ENCODE measurements around the gene ERC2. TPM values are rescaled to one million over a fixed set of nuclear protein-coding genes. Genes with fewer than 3 reads are reported as not detected.
A peak's percentile ranks its signal among the peaks of the same experiment; 100 is the strongest.

ERC2 gene
- total RNA-seq, 1 experiment from 2014 or later: 0.59 TPM

DNA sequence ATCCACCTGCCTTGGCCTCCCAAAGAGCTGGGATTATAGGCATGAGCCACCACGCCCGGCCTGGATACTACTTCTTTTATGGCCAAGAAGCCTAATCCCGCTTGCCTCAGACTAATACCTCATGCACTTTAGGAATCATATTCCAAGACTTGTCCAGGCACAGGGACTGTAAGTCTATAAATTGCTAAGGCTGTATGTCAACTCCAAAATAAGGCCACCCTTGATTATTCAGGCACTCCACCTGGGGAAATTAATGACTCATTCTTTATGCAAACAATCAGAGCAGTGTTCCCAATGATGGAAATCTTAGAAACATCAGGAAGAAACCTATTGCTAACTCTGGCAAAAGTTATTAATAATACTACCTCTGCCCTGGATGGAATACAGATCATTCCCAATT is 98.4 kb downstream of the ERC2 start:
- DNase-seq (ENCODE audit: low read depth): no peak

DNA sequence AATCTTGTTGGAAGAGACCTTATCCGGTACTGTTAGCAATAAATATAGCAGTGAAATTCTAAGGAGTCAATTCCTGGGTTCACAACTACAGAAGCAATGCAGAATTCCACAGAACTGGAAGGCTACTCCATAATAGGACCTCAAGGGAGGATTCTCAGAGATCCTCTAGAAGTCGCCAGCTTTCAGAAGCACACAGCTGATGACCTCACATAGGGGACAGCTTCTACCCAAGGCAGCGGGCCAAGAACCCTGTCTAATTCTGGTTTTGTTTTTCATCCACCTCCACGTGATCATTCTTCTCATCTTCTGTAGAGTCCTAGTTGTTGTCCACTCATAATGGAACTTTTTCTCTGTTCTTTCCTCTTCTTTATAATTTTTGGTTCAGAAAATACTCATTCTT is 99.4 kb downstream of the ERC2 start:
- no peak for DNase-seq (ENCODE audit: low read depth)

DNA sequence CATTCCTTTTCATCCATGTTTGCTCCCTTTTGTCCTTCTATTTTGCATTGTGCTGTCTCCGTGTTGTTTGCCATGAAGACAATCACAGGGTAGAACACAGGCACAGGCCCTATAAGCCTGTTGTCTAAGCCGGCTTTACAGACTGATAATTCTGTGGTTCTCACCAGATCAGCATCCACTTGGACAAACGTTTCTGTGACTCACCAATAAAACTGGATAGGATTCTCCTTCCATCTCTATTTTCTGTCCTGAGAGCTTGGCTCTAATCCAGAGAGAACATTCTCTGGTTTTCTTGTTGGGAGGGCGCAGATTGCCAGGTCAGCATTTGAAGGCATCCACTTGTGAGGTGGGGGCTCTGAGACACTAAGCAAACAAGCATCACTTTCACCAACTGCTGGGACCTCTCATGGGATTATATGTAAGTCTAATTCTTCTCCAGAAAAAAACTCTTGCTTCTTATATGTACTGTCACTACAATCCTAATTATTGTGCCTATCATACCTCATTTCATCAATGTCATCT is 101.6 kb downstream of the ERC2 start:
- DNase-seq (ENCODE audit: low read depth): no peak

DNA sequence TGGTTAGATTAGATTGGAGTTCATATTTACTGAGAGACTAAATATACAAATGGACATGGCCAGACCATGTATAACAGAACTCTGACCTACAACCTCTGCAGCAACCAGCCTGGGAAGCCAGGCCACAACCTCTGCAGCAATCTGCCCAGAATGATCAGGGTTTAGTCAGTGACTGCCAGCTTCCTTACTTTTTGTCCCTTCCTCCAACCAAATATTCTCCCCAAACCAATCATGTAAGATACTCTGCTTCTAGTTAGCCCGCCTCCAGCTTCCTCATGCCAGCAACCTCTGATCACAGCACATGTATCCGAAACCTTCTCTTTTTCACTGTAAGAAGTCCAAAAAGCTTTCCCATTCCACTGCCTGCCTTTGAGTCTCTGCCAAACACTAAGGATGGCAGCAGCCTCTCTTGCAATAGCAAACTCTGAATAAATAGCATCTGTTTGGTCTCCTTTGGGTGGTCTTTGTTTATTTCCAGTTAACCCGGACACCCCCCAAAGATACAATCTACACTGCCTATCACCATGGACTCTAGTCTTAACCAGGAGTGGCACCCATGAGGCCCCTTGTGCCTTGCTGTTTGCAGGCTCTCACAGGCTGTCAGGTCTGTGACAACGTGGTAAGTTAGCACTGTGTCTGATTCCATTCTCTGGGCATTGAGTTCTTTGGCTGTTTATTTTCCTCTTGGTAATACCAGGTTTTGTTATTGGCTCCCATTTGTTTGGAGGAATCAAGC is 102.2 kb downstream of the ERC2 start:
- DNase-seq (ENCODE audit: low read depth): no peak

DNA sequence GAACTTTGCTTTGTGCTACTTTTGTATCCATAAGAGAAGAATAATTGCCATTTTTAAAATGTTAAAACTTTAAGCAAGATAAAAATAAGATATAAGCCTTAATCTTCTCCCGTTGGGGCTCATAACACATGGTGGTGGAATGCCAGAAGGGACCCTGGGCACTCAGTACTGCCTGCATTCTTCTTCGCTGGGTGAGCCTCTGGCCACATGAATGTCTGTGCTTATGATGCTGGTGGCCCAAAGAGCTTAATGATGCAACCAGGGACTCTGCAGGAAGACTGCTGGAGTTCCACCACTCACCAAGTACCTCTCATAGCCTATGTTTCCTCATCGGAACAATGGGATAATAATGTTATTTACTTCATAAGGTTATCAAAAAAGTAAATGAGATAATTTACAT is 103.6 kb downstream of the ERC2 start:
- DNase-seq (ENCODE audit: low read depth): no peak

DNA sequence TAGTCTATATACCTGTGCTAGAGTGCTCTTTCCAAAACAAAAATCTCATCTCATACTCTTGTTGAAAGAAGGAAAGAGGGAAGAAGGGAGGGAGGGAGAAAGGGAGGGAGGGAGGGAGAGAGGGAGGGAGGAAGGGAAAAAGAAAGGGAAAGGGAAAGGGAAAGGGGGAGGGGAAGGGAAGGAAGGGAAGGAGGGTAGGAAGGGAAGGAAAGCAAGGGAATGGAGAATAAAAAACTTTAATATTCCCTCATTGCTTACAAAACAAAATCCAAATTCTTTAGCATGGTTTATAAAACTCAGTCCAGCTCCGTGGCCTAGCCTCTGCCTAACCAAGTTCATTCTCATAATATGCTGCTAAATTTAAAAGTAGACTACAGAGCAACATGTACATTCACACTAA is 104.5 kb downstream of the ERC2 start:
- DNase-seq (ENCODE audit: low read depth): no peak

DNA sequence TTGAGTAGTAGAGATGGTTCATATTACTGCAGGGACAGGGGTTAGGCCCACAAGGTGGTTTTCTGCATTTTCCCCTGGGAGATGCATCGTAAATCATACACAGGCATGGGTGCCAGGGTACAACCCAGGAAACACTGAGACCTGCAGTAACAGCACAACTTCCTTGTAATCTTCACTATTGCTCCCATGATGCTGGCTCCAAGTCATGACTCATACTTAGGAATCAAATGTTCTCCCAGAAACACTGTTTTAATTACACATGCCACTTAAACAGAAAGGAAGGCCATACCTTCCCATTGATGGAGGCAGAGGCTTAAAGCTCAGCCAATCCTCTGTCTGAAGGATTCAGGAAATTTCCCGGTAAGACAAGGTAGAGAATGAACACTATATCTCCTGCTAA is 106.5 kb downstream of the ERC2 start:
- peak; percentile 22 for DNase-seq (ENCODE audit: low read depth)

DNA sequence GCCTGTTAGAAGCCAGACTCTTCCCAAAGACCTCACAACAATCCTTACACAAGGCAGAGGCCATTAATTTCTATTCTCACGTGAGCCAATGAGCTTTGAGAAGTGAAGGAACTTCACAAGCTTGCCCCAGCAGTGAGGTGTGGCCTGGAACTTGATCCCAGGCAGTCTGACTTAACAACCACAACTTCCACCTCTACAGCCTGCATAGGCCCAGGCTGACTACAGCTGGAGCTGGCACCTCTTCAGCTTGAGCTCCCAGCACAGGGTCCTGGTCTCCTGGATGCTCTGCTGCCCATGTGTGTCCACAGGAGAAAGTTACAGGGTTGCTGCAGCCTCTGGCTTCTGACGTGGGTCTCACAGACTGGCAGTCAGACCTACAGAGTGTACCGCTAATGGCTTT is 111.0 kb downstream of the ERC2 start:
- DNase-seq (ENCODE audit: low read depth): peak; percentile 12

DNA sequence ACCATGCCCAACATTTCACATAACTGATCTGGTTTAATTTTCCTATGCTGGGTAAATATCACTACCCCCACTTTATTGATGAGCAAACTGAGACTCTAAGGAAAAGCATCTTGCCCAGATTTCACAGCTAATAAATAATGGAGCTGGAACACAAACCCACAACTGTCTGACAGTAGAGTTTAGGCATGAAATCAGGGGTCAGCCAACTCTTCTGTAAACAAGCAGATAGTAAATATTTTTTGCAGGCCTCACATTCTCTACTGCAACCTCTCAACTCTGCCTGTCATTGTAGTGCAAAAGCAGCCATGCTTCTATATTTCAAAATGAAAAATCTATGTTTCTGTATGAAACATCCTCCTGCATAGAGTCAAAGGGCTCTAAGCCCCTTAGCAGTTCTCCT is 111.5 kb downstream of the ERC2 start:
- no peak for DNase-seq (ENCODE audit: low read depth)

DNA sequence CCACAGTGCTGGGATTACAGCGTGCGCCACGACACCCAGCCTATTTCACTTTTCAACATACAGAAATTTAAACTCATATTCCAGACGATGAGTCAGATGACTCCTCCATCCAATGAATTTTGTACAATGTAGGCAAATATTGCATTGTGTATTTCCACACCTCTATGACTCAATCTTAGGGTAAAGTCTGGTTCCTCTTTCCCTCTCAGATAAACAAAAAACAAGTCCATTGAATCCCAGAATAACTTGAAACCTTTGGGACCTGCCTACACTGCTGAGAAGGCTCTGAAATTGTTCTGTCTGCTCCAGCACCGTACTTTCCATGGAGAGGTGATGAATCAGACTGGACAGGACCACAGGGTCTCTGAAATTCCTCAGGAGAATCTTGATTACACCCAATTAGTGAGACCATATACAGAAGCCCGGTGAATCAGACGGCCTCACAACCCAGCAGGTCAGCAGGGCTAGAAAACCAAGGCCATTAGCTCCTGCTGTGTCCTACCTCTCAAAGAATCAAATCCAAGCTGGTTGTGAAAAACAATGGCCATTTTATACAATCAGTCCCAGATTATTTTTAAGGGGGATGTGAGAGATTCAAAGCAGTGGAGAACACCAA is 112.6 kb downstream of the ERC2 start:
- peak; percentile 15 for DNase-seq (ENCODE audit: low read depth)

DNA sequence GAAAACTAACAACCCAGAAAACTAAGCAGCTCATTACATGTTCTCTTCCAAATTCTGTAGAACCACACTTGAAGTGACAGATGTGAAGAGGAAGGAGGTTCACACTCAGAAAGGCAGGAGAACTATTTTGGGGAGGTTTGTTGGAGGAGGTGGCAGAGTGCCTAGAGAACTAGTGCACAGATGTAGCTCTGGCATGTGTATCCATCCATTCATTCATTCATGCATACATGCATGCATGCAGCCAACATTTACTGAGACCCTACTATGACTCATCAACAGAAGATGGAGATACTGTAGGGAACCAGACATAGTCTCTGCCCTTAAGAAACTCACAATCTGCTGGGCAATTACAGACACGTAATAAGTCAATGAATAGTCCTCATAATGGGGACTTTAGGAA is 116.7 kb downstream of the ERC2 start:
- DNase-seq (ENCODE audit: low read depth): no peak

DNA sequence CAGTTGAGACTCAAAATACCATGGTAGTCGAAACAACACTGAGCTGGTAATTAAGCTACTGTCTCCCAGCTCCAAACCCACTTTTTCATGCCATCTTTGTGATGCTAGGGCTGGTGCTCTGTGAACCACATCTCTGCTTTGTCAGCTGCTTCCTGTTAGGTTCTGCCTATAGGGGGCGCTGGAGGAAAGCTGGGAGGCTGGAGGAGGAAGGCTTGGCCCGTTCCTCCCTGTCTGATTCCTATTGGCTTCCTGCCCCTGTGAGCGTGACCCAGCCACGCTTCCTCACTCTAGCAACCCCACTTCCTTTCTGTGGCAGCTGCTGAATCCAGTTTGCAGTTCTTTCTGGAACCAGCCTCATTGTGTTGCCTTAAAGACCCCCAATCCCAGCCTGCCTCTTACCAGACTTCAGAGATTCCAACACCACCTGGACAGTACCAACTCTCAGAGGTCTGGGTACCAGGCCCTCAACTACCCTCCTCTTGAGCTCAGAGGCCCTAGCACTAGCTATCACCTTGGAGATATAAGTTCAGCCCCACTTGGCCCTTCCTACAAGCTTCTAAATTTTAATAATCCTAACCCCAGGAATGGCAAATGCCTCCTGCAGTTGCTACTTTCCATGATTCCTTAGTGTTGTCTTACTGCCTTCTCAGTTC is 120.9 kb downstream of the ERC2 start:
- DNase-seq (ENCODE audit: low read depth): peak; percentile 52

DNA sequence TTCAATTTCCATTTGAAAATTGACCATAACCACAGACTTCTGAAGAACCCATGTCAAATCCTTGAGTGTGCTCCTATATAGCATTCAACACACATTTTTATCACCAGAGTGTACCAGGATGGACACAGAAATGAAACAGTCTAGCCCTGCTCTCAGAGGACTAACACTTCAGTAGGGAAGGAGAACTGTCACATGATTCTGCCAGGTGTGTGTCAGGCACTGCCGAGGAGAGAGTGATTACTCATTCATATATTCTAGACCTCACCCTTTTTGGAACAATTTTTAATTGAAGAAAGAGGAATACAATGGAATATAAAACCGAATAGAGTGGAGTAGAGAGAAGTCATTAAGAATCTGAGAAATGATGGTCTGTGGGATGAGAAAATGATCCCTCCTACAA is 125.8 kb downstream of the ERC2 start:
- no peak for DNase-seq (ENCODE audit: low read depth)

DNA sequence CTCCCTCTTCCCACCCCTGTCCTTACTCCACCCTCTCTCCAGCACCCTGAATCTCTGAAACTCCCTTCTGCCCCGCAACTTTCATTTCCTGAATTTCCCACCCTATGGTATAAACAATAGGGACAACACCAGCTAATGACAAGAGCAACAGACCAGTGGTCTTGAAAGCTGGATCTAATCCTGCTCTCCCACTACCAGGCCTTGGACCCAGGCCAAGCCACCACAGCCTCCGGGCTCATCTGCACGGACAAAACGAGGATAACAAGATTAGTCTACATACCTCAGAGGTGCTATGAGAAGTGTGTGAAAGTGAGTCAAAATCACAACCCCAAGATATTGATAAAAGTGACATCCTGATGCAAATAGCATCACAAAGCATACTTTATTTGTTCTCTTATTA is 128.6 kb downstream of the ERC2 start:
- DNase-seq (ENCODE audit: low read depth): no peak

DNA sequence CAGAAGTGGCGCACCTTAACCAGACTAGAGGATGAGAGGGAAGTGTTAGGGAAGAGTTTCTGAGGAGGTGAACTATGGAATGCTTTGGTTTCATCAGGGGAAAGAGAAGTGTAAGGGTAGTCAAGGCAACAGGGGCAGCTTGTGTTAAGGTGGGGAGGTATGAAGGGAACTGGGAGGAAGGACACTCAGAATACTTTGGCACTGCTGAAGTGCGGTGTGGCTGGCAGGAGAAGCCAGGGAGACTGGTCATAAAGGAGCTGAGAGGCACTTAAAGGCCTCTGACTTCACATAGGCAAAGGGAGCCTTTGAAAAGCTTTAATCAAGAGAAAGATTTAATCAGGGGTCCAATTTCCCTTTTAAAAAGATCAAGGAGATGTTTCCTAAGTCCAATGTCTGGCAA is 129.0 kb downstream of the ERC2 start:
- DNase-seq (ENCODE audit: low read depth): no peak

DNA sequence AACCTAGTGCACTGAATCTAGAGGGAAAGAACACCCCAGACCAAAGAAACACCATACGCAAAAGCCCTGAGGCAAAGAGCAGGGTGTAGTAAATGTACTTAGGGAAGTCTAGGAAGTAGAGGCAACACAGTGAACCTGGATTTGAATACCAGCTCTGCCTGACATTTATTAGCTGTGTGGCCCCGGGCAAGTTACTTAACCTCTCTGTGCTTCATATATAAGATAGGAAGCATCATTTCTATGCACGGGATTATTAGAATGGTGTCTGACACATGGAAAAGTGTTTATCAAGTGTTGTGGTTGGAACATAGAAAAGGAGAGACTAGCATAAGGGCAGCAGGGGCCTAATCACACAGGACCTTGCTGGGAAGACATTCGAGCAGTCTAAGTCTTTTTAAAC is 132.2 kb downstream of the ERC2 start:
- no peak for DNase-seq (ENCODE audit: low read depth)

DNA sequence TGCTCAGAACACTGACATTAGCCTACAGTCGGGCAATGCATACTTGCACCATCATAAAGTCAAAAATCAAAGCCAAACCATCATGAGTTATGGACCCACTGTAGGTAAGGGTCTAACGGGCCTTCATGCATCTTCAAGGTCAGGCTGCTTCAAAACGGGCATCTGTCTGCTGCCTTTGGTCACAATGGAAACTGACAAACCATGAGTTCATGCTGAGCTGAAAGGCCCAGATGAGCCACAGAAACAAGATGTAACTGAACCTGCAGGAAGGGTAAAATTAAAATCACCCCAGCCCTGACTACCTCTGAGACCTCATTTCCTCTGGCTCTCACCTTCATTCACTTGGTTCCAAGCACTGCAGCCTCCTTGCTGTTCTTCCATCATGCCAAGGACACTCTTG is 143.8 kb downstream of the ERC2 start:
- no peak for DNase-seq (ENCODE audit: low read depth)

DNA sequence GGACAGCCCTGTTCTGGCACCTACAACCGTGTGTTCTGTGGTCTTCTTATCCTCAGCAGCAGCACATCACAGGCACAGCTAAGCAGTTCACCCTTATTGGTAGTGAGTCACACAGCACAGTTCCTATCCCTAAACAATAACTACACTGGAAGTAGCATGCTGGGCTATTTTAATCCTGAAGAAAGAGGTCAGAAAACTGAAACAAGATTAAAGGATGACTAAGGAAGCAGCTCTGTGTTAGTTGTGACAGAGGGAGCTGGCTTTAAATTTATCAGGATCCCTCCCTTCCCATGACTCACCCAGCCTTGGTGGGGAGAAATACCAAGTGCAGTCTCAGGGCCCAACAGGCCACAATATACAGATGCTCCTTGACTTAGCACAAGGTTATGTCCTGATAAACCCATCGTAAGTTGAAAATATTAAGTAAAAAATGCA is 144.3 kb downstream of the ERC2 start:
- peak; percentile 87 for DNase-seq (ENCODE audit: low read depth)

DNA sequence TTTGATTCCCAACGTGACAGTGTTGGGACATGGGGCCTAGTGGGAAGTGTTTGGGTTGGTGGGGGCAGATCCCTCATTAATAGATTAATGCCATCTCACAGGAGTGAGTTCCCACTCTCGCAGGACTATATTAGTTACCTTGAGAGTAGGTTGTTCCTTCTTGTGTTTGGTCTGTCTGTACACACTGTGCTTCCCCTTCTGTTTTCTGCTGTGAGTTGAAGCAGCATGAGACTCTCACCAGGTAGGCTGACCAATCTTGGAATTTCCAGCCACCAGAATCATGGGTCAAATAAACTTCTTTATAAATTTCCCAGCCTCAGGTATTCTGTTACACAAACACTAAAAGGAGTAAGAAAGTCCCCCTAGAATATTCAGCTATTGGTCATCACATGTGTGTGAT is 145.4 kb downstream of the ERC2 start:
- DNase-seq (ENCODE audit: low read depth): no peak

DNA sequence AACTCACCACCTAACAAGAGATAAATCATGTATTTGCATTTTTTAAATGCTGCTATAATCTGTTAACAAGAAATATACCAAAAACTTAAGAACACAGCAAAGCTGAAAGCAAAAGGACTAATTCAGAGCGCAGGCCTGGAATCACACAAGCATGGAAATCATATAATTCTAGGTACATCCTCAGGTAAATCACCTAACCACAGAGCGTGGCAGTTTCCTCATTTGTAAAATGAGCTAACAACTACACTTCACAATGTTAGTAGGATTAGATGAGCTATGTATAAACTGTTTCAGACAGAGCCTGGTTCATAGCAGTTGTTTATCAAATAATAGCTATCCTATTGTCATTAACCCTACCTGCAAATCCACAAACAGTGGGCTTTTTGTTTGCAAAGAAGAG is 146.4 kb downstream of the ERC2 start:
- DNase-seq (ENCODE audit: low read depth): no peak

DNA sequence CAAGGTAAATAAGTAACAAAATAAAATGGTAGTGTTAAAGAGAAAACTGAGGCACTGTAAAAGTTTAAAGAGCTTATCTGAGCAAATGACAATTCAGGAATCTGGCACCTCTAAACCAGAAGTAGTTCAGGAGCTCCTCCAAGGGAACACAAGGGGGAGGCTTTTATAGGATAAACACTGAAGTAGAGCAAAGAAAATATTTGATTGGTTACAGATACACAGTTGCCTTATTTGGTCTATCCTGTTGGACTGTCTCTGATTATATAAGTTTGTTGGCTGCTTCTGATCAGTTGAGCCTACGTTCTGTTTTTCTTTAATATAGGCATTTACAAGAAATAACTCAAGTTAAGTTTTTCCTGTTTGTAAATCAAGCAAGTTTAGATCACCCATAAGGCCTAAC is 146.9 kb downstream of the ERC2 start:
- DNase-seq (ENCODE audit: low read depth): no peak

DNA sequence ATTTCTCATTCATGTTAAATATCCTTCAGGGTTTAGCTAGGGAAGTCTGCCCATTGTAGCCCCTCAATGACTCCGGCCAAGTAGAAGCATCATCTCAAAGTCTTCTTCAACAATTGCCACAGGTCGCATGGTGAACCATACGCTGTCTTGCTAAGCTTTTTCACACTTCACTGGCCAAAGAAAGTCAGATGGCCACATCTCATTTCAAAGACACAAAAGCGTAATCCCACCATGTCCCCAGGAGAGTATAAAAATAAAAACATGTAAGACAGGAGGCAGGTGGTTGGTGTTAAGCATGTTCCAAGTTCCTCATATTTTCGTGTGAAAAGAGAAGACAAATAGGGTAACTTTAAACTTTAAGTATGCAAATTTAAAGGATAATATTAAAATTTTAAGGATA is 147.4 kb downstream of the ERC2 start:
- no peak for DNase-seq (ENCODE audit: low read depth)

DNA sequence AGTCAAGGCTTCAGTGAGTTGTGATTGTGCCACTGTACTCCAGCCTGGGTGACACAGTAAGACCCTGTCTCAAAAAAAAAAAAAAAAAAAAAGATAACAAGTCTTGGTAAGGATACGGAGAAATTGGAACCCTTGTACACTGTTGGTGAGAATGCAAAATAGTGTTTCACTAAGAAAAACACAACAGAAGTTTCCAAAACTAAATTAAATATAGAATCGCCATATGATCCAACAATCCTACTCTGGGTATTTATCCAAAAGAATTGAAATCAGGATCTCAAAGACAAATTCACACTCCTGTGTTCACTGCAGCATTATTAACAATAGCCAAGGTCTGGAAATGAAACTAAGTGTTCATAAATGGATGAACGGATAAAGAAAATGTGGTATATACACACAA is 149.4 kb downstream of the ERC2 start:
- DNase-seq (ENCODE audit: low read depth): no peak
